22Rv1 (cell line): ENCODE measurements around the gene SERPING1.

Source experiments
- ZFX ChIP-seq: fragments of 450-650 bp; IDR thresholded peaks from 2 replicates; pipeline ENCODE4 v1.6.1; 2017; ENCODE audit warnings: antibody characterized with exemption, borderline replicate concordance
- TF ChIP-seq, protein P1 (sequence below): fragments of 450-650 bp; IDR thresholded peaks from 2 replicates; pipeline ENCODE4 v1.5.1; 2017; ENCODE audit warnings: mild to moderate bottlenecking

DNA sequence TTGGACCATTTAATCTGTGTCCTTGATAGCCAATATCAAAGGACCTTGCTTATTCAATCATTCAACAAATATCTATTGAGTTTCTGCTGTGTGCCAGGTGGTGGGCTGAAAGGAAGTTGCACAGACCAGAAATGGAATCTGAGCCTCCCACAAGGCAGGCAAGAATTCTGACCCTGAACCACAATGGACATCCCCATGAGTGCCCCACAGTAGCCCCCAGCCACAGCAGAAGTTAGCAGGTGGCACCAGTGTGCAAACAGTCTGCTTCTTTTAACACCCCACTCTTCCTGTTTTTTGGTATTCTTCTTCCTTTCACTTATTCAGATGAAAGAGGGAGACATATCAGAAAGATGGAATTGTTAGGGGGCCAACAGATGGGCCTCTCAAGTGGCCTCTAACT lies 12.2 kb upstream of the SERPING1 start:
- TF ChIP-seq, protein P1, sequence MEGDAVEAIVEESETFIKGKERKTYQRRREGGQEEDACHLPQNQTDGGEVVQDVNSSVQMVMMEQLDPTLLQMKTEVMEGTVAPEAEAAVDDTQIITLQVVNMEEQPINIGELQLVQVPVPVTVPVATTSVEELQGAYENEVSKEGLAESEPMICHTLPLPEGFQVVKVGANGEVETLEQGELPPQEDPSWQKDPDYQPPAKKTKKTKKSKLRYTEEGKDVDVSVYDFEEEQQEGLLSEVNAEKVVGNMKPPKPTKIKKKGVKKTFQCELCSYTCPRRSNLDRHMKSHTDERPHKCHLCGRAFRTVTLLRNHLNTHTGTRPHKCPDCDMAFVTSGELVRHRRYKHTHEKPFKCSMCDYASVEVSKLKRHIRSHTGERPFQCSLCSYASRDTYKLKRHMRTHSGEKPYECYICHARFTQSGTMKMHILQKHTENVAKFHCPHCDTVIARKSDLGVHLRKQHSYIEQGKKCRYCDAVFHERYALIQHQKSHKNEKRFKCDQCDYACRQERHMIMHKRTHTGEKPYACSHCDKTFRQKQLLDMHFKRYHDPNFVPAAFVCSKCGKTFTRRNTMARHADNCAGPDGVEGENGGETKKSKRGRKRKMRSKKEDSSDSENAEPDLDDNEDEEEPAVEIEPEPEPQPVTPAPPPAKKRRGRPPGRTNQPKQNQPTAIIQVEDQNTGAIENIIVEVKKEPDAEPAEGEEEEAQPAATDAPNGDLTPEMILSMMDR: no peak
- TF ChIP-seq ZFX: no peak
